SK-N-SH treated with all-trans-retinoic acid at 6 μM for 48 hours (cell line): Measurements from ENCODE around the gene LRFN2.

ENCODE experiments used
- ATAC-seq: fragments of 200-7000 bp; cut with Tn5 transposase; 3 replicates; pipeline ENCODE4 v1.9.1; 2020; ENCODE audit warnings: mild to moderate bottlenecking, moderate library complexity
- ARNTL ChIP-seq: fragments of 450-650 bp; formaldehyde crosslinking; IDR thresholded peaks from 2 replicates; pipeline ENCODE4 v1.5.0; 2020; ENCODE audit warnings: low read depth, mild to moderate bottlenecking, moderate library complexity, borderline replicate concordance
- BACH2 ChIP-seq: fragments of 250-450 bp; sonication (Bioruptor Pico); IDR thresholded peaks from 2 replicates; pipeline ENCODE4 v1.9.0; 2021; ENCODE audit warnings: mild to moderate bottlenecking, borderline replicate concordance
- CSDC2 ChIP-seq: fragments of 250-450 bp; sonication (Bioruptor Pico); IDR thresholded peaks from 2 replicates; pipeline ENCODE4 v1.5.0; 2020; ENCODE audit warnings: mild to moderate bottlenecking, moderate library complexity
- CSRNP3 ChIP-seq: fragments of 250-450 bp; sonication (Bioruptor Pico); IDR thresholded peaks from 2 replicates; pipeline ENCODE4 v1.5.1; 2021; ENCODE audit warnings: mild to moderate bottlenecking, moderate library complexity
- ESRRG ChIP-seq: fragments of 250-450 bp; sonication (Bioruptor Pico); IDR thresholded peaks from 2 replicates; pipeline ENCODE4 v1.6.1; 2021; ENCODE audit warnings: mild to moderate bottlenecking
- GLIS3 ChIP-seq: fragments of 250-450 bp; sonication (Bioruptor Pico); IDR thresholded peaks from 2 replicates; pipeline ENCODE4 v1.5.0; 2020; ENCODE audit warnings: mild to moderate bottlenecking, moderate library complexity
- ISL1 ChIP-seq: fragments of 250-450 bp; sonication (Bioruptor Pico); IDR thresholded peaks from 2 replicates; pipeline ENCODE4 v2.1.2; 2022; ENCODE audit warnings: mild to moderate bottlenecking, moderate library complexity
- OSR1 ChIP-seq: fragments of 250-450 bp; sonication (Bioruptor Pico); IDR thresholded peaks from 2 replicates; pipeline ENCODE4 v1.8.0; 2022; ENCODE audit warnings: moderate library complexity, mild to moderate bottlenecking, inconsistent platforms
- PATZ1 ChIP-seq: fragments of 250-450 bp; sonication (Bioruptor Pico); IDR thresholded peaks from 2 replicates; pipeline ENCODE4 v1.8.0; 2020; ENCODE audit warnings: mild to moderate bottlenecking, moderate library complexity, borderline replicate concordance
- PPARA ChIP-seq: fragments of 250-450 bp; sonication (Bioruptor Pico); IDR thresholded peaks from 2 replicates; pipeline ENCODE4 v1.5.0; 2020; ENCODE audit warnings: mild to moderate bottlenecking, borderline replicate concordance
- RARB ChIP-seq: fragments of 250-450 bp; sonication (Bioruptor Pico); IDR thresholded peaks from 2 replicates; pipeline ENCODE4 v1.8.0; 2021; ENCODE audit warnings: mild to moderate bottlenecking, moderate library complexity
- SNAI2 ChIP-seq: fragments of 250-450 bp; sonication (Bioruptor Pico); IDR thresholded peaks from 2 replicates; pipeline ENCODE4 v1.5.0; 2020; ENCODE audit warnings: mild to moderate bottlenecking, moderate library complexity
- TCF4 ChIP-seq: fragments of 250-450 bp; sonication (Bioruptor Pico); IDR thresholded peaks from 2 replicates; pipeline ENCODE4 v1.8.0; 2021; ENCODE audit warnings: mild to moderate bottlenecking, moderate library complexity, borderline replicate concordance
- TOX ChIP-seq: fragments of 250-450 bp; sonication (Bioruptor Pico); IDR thresholded peaks from 2 replicates; pipeline ENCODE4 v1.8.0; 2021; ENCODE audit warnings: mild to moderate bottlenecking, moderate library complexity, borderline replicate concordance
- ZC3H10 ChIP-seq: fragments of 250-450 bp; sonication (Bioruptor Pico); IDR thresholded peaks from 2 replicates; pipeline ENCODE4 v1.5.1; 2021; ENCODE audit warnings: mild to moderate bottlenecking, moderate library complexity
- ZFP3 ChIP-seq: fragments of 250-450 bp; sonication (Bioruptor Pico); IDR thresholded peaks from 2 replicates; pipeline ENCODE4 v1.5.0; 2020; ENCODE audit warnings: mild to moderate bottlenecking, moderate library complexity
- ZFP30 ChIP-seq: fragments of 450-650 bp; formaldehyde crosslinking; IDR thresholded peaks from 2 replicates; pipeline ENCODE4 v1.5.0; 2022; ENCODE audit warnings: mild to moderate bottlenecking, moderate library complexity
- ZNF565 ChIP-seq: fragments of 450-650 bp; formaldehyde crosslinking; conservative IDR thresholded peaks from 2 replicates; pipeline ENCODE4 v1.5.0; 2020; ENCODE audit warnings: low read depth, mild to moderate bottlenecking, moderate library complexity
- ZNF8 ChIP-seq: fragments of 450-650 bp; formaldehyde crosslinking; IDR thresholded peaks from 2 replicates; pipeline ENCODE4 v1.5.0; 2020; ENCODE audit warnings: mild to moderate bottlenecking, moderate library complexity
- TF ChIP-seq, protein P1 (sequence below): fragments of 250-450 bp; sonication (Bioruptor Pico); IDR thresholded peaks from 2 replicates; pipeline ENCODE4 v1.5.1; 2020; ENCODE audit warnings: low read depth, mild to moderate bottlenecking, moderate library complexity
- TF ChIP-seq, protein P2 (sequence below): fragments of 250-450 bp; sonication (Bioruptor Pico); IDR thresholded peaks from 2 replicates; pipeline ENCODE4 v1.8.0; 2021; ENCODE audit warnings: low read depth, mild to moderate bottlenecking, moderate library complexity, borderline replicate concordance
- TF ChIP-seq, protein P3 (sequence below): fragments of 250-450 bp; sonication (Bioruptor Pico); IDR thresholded peaks from 2 replicates; pipeline ENCODE4 v1.5.0; 2020; ENCODE audit warnings: mild to moderate bottlenecking, moderate library complexity

Gene LRFN2

DNA sequence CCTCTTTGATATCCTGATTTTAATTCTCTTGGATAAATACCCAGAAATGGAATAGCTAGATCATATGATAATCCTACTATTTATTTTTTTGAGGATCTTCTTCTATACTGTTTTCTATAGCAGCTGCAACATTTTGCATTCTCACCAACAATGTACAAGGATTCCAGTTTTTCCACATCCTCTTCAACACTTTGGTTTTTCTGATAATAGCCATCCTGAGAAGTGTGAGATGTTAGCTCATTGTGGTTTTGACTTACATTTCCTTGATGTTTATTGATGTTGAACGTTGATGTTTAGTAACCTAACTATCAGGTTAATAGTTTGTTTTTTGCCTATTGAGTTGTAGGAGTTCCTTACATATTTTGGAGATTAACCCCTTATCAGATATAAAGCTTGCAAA, 217.3 kb downstream of the LRFN2 start:
- ATAC-seq: no peak
- TF ChIP-seq TOX (CRISPR knock-in tag) (no peak), CSRNP3 (CRISPR knock-in tag) (no peak), ZFP30 (CRISPR knock-in tag) (no peak)
- TF ChIP-seq, protein P1, sequence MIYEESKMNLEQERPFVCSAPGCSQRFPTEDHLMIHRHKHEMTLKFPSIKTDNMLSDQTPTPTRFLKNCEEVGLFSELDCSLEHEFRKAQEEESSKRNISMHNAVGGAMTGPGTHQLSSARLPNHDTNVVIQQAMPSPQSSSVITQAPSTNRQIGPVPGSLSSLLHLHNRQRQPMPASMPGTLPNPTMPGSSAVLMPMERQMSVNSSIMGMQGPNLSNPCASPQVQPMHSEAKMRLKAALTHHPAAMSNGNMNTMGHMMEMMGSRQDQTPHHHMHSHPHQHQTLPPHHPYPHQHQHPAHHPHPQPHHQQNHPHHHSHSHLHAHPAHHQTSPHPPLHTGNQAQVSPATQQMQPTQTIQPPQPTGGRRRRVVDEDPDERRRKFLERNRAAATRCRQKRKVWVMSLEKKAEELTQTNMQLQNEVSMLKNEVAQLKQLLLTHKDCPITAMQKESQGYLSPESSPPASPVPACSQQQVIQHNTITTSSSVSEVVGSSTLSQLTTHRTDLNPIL: no peak

DNA sequence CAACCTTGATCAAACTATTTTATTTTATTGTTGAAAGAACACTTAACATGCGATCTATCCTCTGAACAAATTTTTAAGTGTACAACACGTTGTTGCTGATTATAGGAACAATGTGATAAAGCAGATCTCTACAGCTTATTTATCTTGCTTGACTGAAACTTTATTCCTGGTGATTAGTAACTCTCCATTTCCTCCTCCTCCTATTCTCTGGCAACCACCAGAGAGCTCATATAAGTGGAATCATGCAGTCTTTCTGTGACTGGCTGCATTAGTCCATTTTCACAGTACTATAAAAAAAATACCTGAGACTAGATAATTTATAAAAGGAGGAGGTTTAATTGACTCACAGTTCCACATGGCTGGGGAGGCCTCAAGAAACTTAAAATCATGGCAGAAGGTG, 218.1 kb downstream of the LRFN2 start:
- no peak for ATAC-seq
- TF ChIP-seq OSR1 (CRISPR knock-in tag) (no peak), GLIS3 (CRISPR knock-in tag) (no peak), RARB (CRISPR knock-in tag) (no peak), ESRRG (no peak)
- TF ChIP-seq, all 23 proteins: peak for 0

DNA sequence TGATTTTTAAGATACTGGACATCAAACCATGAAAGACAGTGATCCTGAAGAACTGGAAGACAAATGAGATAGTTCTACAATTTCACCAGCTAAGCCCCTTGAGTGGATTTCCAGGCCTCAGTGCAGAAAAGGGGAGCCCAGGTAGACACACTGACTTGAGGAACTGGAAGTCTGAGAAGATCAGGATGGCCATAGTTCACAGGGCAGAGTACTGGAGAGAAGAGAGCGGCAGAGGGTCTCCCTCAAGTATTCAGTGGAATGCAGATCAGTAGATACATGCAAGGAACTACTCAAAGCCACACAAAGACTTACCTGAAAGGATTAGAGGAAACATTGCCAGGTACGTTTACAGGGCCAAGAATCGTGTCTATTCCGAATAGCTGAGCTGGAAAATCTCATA, 224.3 kb downstream of the LRFN2 start:
- TF ChIP-seq PPARA (CRISPR knock-in tag) (no peak), ZFP30 (CRISPR knock-in tag) (no peak), ZNF565 (CRISPR knock-in tag) (no peak), RARB (CRISPR knock-in tag) (no peak), SNAI2 (CRISPR knock-in tag) (no peak), CSRNP3 (CRISPR knock-in tag) (no peak), ZNF8 (CRISPR knock-in tag) (no peak), OSR1 (CRISPR knock-in tag) (no peak), ZFP3 (CRISPR knock-in tag) (no peak), ZC3H10 (no peak), ISL1 (CRISPR knock-in tag) (no peak), CSDC2 (CRISPR knock-in tag) (no peak), ESRRG (no peak), TCF4 (CRISPR knock-in tag) (no peak), ARNTL (CRISPR knock-in tag) (no peak), BACH2 (CRISPR knock-in tag) (no peak)
- TF ChIP-seq, protein P2, sequence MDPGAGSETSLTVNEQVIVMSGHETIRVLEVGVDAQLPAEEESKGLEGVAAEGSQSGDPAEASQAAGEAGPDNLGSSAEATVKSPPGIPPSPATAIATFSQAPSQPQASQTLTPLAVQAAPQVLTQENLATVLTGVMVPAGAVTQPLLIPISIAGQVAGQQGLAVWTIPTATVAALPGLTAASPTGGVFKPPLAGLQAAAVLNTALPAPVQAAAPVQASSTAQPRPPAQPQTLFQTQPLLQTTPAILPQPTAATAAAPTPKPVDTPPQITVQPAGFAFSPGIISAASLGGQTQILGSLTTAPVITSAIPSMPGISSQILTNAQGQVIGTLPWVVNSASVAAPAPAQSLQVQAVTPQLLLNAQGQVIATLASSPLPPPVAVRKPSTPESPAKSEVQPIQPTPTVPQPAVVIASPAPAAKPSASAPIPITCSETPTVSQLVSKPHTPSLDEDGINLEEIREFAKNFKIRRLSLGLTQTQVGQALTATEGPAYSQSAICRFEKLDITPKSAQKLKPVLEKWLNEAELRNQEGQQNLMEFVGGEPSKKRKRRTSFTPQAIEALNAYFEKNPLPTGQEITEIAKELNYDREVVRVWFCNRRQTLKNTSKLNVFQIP (CRISPR knock-in tag): no peak
- TF ChIP-seq, protein P3, sequence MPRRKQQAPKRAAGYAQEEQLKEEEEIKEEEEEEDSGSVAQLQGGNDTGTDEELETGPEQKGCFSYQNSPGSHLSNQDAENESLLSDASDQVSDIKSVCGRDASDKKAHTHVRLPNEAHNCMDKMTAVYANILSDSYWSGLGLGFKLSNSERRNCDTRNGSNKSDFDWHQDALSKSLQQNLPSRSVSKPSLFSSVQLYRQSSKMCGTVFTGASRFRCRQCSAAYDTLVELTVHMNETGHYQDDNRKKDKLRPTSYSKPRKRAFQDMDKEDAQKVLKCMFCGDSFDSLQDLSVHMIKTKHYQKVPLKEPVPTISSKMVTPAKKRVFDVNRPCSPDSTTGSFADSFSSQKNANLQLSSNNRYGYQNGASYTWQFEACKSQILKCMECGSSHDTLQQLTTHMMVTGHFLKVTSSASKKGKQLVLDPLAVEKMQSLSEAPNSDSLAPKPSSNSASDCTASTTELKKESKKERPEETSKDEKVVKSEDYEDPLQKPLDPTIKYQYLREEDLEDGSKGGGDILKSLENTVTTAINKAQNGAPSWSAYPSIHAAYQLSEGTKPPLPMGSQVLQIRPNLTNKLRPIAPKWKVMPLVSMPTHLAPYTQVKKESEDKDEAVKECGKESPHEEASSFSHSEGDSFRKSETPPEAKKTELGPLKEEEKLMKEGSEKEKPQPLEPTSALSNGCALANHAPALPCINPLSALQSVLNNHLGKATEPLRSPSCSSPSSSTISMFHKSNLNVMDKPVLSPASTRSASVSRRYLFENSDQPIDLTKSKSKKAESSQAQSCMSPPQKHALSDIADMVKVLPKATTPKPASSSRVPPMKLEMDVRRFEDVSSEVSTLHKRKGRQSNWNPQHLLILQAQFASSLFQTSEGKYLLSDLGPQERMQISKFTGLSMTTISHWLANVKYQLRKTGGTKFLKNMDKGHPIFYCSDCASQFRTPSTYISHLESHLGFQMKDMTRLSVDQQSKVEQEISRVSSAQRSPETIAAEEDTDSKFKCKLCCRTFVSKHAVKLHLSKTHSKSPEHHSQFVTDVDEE (CRISPR knock-in tag): no peak
- no peak for ATAC-seq

DNA sequence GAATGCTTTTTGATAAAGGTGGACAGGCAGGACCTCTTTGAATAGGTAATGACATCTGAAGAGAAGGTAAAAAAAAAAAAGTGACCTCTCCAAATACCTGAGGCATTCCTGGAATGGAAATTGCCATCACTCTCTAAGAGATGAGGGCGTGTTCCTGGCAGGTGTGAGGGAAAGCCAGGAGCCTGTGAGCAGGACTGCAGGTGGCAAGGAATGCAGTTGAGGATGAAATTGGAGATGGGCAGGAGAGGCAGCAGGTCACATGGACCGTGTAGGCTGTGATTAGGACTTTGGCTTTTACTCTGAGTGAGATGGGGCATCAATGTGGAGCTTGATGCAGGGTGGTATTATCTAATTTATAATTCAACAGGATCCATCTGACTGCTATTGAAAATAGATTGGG, 227.4 kb downstream of the LRFN2 start:
- no peak for TF ChIP-seq ZNF565 (CRISPR knock-in tag)
- no peak for TF ChIP-seq CSDC2 (CRISPR knock-in tag)
- TF ChIP-seq ISL1 (CRISPR knock-in tag): no peak
- TF ChIP-seq ZFP30 (CRISPR knock-in tag): no peak
- TF ChIP-seq OSR1 (CRISPR knock-in tag): no peak
- TF ChIP-seq ZC3H10: no peak
- no peak for TF ChIP-seq ARNTL (CRISPR knock-in tag)
- no peak for TF ChIP-seq PATZ1
- TF ChIP-seq, all 23 proteins: peak for 0
- no peak for ATAC-seq
